GM18858 (cell line): ENCODE data around the gene JAML.

Experiments
- ATAC-seq: cut with Tn5 transposase; IDR thresholded peaks from one replicate; pipeline ENCODE4 v1.9.1; 2021; ENCODE audit not compliant: unreplicated experiment

The JAML gene

DNA sequence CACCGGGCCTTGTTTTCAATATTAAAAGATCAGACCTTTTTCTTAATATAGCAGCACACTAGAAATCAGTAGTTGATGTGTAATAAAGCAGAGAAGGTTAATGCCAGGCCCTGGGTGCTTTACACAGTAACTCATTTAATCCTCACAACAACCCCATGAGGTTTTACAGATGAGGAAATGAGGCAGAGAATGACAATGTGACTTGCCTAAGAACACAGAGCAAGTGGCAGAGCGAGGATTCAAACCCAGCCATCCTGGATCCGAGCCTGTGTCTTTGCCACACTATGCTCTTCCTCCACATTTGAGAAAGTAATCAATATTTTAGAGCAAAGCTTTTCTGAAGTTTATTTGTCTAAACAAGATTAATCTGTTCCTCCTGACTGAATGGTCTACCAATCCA, 7.2 kb downstream of the JAML start:
- no peak for ATAC-seq

DNA sequence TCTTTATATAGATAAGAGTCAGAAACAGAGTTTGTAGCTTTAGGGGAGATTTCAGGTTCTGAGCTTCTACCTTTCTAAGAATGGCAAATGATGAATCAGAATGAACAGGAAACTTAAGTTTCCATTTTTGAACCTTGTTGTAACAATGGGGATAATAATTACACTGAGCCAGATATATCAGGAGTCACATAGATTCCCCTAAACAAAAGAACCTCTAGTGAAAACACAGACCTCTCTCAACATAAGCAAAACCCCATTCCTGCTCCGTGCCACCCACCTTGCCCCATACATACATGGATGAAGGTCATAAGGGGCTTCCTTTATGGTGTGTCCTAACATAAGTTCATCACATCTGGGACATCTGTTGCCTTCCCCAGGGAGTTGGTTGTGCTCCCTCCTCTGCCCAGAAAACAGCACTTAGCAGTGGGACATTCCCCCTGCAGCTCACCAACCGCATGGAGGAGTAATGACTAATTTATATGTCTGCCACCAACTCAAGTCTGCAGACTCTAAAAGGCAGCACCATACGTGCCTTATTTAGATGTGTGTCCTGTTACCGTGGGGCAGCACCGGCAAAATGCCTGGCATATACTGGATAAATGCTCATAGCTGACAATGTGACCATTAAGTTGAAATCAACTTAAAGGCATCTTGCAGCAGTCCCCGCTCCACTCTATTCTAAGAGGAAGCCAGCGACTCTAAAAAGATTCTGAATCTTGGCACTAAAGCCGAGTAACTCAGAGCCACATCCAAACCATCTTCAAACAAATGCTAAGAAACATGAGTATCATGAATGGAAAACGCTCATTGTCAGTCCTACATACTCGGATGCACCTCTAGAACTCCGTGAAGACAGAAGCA, 8.0 kb downstream of the JAML start:
- peak; percentile 53 for ATAC-seq

GRCh38 chr11:118215765-118216164, 9.0 kb downstream of the JAML start:
- ATAC-seq = no peak

- ATAC-seq = no peak
Measured at GRCh38 chr11:118215262-118215661, 9.5 kb downstream of the JAML start.

DNA sequence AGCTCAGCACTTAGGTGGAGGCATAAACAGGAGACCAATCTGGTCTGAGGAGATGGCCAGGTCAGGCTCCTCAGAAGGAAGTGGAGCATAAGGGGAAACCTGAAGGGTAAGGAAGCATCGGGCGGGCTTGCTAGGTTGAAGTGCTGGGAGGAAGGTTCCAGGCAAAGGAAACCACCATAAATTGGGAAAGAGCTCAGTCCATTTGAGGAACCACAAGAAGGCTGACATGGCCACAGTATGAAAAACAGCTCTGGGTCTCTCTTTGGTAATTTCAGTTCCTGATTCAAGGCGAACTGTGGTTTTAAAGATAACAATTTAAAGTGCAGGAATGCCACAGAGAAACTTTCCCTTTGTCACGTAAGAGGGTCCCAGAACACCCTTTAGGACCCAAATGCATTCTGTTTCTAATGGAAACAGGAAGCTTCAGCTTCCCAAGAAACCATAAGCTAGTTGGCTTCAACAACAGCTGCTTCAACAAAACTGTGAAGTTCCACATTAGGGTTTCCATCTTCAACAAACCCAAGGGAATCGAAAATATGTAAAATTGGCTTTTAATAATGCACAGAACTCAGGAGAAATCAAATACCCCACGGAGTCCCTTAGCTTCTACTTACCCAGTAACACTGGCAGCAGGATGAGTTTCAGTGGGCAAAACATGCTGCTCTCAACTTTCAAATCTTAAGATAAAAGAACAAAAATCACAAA, 10.4 kb downstream of the JAML start:
- ATAC-seq = no peak

- no peak for ATAC-seq
Measured at GRCh38 chr11:118213781-118214180, 11.0 kb downstream of the JAML start.

DNA sequence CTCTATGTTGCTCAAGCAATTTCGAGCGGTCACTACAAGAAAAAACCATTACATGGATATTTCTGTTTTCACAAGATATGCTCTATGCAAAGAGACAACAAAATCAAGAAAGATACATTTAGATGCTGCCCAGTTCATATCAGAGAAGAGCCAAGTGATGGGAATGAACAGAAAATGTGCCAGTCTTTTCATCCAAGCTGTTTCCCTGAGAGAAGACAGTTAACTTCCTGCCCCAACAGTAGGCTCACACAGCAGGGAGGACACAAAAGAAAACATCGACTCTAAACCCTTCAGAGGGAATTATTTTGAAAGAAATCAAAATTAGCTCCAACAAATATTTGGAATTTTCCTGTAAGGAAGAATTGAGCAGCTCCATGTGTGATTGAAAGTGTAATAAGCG, 11.6 kb downstream of the JAML start:
- no peak for ATAC-seq

DNA sequence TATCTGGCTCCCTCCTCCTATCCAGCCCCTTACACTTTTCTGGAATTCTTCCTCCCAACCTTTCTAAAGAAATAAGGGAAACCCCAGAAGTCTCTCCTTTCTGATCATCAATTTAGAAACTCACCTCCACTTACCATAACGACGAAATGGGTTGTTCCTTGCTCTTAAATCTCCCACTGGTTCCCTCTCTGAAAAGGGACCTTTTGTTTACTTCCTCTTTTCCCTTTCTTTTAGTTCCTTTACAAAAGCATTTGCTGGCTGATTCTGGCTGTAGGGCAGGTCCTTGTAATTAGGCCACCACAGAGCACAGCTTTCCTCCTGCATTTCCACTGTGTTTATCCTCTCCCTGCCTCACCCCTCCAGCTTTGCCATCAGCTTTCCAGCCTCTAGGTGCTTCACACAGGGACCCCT, 12.0 kb downstream of the JAML start:
- no peak for ATAC-seq

DNA sequence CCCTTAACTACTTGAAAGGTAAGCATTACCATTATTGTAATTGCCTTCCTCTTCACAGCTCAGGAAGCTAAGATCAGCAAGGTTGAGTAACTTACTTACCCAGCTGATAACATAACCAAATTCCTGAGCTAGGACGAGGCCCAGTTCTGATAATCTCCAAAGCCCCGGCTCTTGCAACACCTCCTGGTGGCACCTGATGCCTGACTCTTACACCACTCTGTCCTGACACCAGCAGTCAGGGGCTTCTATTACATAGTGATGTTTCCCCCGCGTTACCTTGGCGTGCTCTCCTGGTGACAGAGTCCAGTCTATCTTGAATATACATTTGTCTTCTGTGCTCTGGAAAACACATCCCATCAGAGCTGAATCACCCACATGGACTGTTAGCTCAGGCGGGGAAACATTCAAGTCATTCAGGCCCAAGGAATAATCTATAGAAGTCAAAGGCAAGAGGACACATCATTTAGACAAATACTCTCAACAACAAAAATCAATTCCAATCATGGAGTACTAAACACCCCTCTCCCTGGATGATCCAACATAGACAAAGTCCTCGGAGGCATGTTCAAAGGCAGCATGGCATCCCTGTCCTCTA, 12.6 kb downstream of the JAML start:
- no peak for ATAC-seq

- ATAC-seq = no peak
Measured at GRCh38 chr11:118211006-118211405, 13.8 kb downstream of the JAML start.

- no peak for ATAC-seq
Measured at GRCh38 chr11:118210323-118210722, 14.5 kb downstream of the JAML start.

GRCh38 chr11:118209033-118209432, 15.8 kb downstream of the JAML start:
- ATAC-seq = no peak

DNA sequence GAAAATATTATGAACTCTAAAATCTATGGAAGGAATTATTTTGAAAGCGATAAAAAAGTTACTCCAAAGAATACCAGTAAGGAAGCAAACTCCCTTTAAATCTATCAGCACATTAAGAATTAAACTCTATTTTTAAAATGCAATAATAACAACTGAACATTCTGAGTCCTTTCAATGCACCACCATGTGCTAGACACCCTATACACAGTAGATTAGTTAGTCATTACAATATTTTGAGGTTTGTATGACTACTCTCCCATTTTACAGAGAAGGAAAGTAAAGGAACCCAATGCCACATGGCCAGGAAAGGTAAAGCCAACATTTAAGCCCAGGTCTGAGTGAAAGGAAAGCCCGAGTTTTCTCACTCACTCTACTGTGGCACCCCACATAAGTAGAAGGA, 17.7 kb downstream of the JAML start:
- no peak for ATAC-seq

DNA sequence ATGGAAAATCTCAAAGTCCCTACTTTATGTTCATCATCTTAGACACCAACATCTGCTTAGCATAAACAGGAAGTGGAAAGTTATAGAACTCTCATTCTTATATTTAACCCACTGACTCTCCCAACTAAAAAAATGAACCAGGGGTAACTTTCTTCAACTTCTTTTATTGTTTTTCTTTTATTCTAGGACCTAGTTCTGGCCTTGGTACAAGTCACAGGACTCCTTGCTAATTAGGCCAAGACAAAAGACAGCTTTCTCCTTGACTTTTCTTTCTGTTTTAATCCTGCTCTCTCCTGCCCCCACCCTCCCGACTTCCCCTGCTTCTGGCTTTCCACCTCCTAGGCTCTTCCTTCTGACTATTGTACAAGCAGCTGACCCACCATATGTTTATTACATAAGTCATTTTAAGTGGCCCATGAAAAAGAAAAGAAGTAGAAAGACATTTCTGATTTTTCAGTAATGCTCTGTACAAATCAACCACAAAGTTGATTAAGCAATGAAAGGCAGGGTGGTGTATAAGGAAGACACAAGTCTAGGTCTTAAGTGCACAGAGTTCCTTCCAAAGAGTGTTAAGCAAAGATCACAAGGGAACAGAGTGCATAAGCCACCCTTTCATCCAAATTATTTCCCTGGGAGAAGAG, 18.3 kb downstream of the JAML start:
- no peak for ATAC-seq

GRCh38 chr11:118205606-118206378, 19.0 kb downstream of the JAML start:
- ATAC-seq = no peak

GRCh38 chr11:118202599-118203422, 22.0 kb downstream of the JAML start:
- ATAC-seq = no peak

- ATAC-seq = no peak
Measured at GRCh38 chr11:118201966-118202365, 22.8 kb downstream of the JAML start.

DNA sequence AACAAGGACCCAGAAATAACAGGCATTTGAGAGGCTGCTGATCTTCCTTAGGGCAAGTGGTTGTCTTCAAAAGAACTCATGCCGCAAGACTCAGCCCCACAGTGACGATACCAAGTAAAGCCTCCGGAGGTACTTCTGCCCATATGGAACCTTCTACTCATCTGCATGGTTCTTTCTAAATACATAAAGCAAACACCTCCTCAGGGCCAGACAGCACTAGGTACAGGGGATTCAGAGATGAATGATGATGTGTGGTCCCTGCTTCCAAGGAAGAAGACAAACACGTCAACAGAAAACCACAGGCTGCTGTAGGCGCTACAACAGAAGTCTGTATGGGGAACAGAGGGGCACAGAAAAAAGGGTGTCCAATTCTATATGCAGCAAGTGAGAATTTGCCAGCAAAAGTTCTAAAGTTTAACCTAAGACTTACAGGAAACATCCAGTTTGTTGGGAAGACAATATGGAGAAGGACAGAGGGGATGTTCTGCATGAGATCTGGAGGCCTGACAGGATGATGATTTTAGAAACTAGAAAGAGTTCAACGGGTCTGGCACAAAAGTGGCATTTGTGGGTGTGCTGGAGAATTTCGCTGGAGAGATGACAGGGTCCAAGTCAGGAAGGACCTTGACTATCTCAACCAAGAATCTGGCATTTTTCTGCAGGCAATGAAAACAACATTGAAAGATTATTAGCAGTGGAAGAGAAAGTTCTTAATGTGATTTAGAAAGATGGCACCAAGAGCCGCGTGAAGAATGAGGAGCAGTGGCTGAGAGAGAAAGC, 23.7 kb downstream of the JAML start:
- ATAC-seq = no peak

DNA sequence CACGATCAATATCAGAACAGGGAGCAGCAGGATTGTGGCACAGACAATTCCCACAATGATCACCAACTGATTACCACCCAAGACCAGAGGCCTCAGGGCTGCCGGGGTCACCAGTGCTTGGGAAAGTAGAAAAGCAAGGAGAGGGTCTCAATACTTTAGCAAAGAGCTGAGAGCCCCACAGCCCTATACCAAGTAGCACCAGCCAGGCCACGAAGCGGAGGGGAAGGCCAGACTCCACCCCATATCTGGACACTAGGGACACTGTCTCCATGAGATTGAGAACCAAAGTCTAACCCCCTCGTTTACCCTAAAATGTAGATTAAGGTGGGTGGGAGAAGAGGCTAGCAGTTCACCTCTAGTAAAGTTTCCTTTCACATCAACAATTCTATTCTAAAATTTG, 24.3 kb downstream of the JAML start:
- no peak for ATAC-seq
